ENCODE results near the gene CCND1. TPM values are rescaled to one million over a fixed set of nuclear protein-coding genes. Genes with fewer than 3 reads are reported as not detected.

The CCND1 gene
- total RNA-seq, 5 donors from 2014 or later (not counting 1 experiment from before 2014, with no cell fraction given), result 1.0 to 4.2 (median 2.8) TPM

- Mint-ChIP-seq H3K27ac (no peak overlapping the region), H3K36me3 (peaks cover 15% of the 10 kb centered on the region), H3K4me1 (peaks cover 0 to under 1% (median 0%) of the 10 kb centered on the region in 3 donors), H3K9me3 (no peaks in the 10 kb centered on the region), H3K27me3 (no peaks in the 10 kb centered on the region), H3K4me3 (no peak overlapping the region)
- Histone ChIP-seq H3K36me3 (ENCODE audit: control insufficient read depth in 2 of 2, extremely low read depth in 1 of 2, insufficient read depth in 1 of 2, low read length in 1 of 2) (peaks cover 3 to 9% of the 10 kb centered on the region in 2 donors), H3K27me3 (replicated peaks in 1 of 2; ENCODE audit: control insufficient read depth in 2 of 2, extremely low read depth in 1 of 2, insufficient read depth in 2 of 2, low read length in 1 of 2) (no peaks in the 10 kb centered on the region), H3K4me1 (ENCODE audit: control insufficient read depth in 1 of 2, extremely low read depth in 1 of 2, insufficient read depth in 2 of 2, low read length in 2 of 2) (no peaks in the 10 kb centered on the region), H3K4me3 (ENCODE audit: control insufficient read depth in 1 of 2, extremely low read depth in 1 of 2, low read length in 1 of 2) (no peak overlapping the region), H3K9me3 (no peaks in the 10 kb centered on the region), H3K27ac (ENCODE audit: low read length) (no peak overlapping the region)
- WGBS (ENCODE audit: insufficient coverage), result 93% methylated on average over 9 of the region's 12 CpGs
- POLR2A ChIA-PET, result no interaction called here
- no peak for DNase-seq
- no peak for ATAC-seq (replicated peaks in 1 of 4)
- CTCF ChIA-PET, result no interaction called here
These were observed 18.6 kb downstream of the CCND1 start for GRCh38 chr11:69659591-69659990.

- Histone ChIP-seq H3K27ac (ENCODE audit: low read length) (no peak overlapping the region), H3K9me3 (no peaks in the 10 kb centered on the region), H3K27me3 (replicated peaks in 1 of 2; ENCODE audit: control insufficient read depth in 2 of 2, extremely low read depth in 1 of 2, insufficient read depth in 2 of 2, low read length in 1 of 2) (no peaks in the 10 kb centered on the region), H3K4me3 (ENCODE audit: control insufficient read depth in 1 of 2, extremely low read depth in 1 of 2, low read length in 1 of 2) (no peak overlapping the region), H3K36me3 (ENCODE audit: control insufficient read depth in 2 of 2, extremely low read depth in 1 of 2, insufficient read depth in 1 of 2, low read length in 1 of 2) (peaks cover 3 to 14% of the 10 kb centered on the region in 2 donors), H3K4me1 (ENCODE audit: control insufficient read depth in 1 of 2, extremely low read depth in 1 of 2, insufficient read depth in 2 of 2, low read length in 2 of 2) (no peaks in the 10 kb centered on the region)
- DNase-seq (no peak), ATAC-seq (replicated peaks in 1 of 4) (no peak)
- ChIA-PET CTCF (no interaction called here), POLR2A (no interaction called here)
- no peaks in the 10 kb centered on the region for H3K27me3 Mint-ChIP-seq
- peaks cover 19% of the 10 kb centered on the region for H3K36me3 Mint-ChIP-seq
- no peaks in the 10 kb centered on the region for H3K9me3 Mint-ChIP-seq
- H3K27ac Mint-ChIP-seq, result no peak overlapping the region
- peaks cover 0 to 5% (median 0%) of the 10 kb centered on the region in 3 donors for H3K4me1 Mint-ChIP-seq
- H3K4me3 Mint-ChIP-seq, result no peak overlapping the region
- 94% methylated on average over 2 of the region's 4 CpGs for WGBS (ENCODE audit: insufficient coverage)
These were observed 19.1 kb downstream of the CCND1 start for GRCh38 chr11:69660001-69660500.

DNA sequence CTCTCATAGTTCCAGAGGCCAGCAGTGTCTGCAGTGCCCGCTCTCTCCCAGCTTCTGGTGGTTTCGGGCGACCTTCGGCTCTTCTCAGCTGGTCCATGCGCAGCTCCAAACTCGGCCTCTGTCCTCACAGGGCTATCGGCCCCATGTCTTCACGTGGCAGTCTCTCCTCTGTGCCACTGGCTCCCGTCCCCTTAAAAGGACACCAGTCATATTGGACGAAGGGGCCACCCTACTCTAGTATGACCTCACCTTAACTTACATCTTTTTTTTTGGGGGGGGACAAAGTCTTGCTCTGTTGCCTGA lies 20.4 kb downstream of the CCND1 start:
- Mint-ChIP-seq H3K27ac (no peak overlapping the region), H3K4me1 (peaks cover 0 to 5% (median 0%) of the 10 kb centered on the region in 3 donors), H3K27me3 (no peaks in the 10 kb centered on the region), H3K4me3 (no peak overlapping the region), H3K9me3 (no peaks in the 10 kb centered on the region), H3K36me3 (peaks cover 22% of the 10 kb centered on the region)
- H3K9me3 ChIP-seq, result no peaks in the 10 kb centered on the region
- peaks cover 3 to 22% of the 10 kb centered on the region in 2 donors for H3K36me3 ChIP-seq (ENCODE audit: control insufficient read depth in 2 of 2, extremely low read depth in 1 of 2, insufficient read depth in 1 of 2, low read length in 1 of 2)
- H3K4me3 ChIP-seq (ENCODE audit: control insufficient read depth in 1 of 2, extremely low read depth in 1 of 2, low read length in 1 of 2), result no peak overlapping the region
- H3K27me3 ChIP-seq (replicated peaks in 1 of 2; ENCODE audit: control insufficient read depth in 2 of 2, extremely low read depth in 1 of 2, insufficient read depth in 2 of 2, low read length in 1 of 2), result no peaks in the 10 kb centered on the region
- POLR2A ChIA-PET, result no interaction called here
- CTCF ChIA-PET, result no interaction called here
- no peak for ATAC-seq (replicated peaks in 1 of 4)
- WGBS (ENCODE audit: insufficient coverage), result 99% methylated on average over 6 of the region's 10 CpGs
- H3K4me1 ChIP-seq (ENCODE audit: control insufficient read depth in 1 of 2, extremely low read depth in 1 of 2, insufficient read depth in 2 of 2, low read length in 2 of 2), result no peaks in the 10 kb centered on the region
- no peak overlapping the region for H3K27ac ChIP-seq (ENCODE audit: low read length)
- DNase-seq, result no peak

DNA sequence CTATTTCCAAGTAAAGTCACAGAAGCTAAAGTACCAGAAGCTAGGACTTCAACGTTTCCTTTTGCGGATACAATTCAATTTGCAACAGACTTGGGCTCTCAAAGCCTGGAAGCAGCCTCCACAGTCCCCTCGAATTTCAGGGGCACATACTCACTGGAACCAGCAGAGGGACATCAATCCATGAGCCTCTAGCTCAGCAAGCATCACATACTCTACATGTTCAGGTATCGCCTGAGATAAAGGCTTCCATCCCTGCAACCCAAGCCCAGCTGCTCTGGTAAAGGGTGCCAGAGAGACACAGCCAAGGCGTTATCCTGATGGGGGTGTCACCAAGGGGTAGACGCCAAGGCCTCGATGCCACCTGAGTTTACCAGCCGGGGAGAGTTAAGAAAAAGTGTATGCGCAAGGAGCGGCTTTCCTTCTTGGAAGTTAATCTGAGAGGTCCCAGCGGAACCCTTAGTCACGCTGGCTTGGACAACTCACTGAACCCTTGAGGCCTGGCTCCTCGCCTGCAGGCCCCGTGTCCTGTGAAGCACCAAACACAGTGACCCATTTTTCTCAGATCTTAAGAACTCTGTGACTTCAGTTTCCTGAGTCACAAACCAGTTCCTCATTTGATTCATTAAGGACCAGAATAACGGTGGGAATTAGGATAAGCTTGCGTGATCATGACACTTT lies 21.2 kb downstream of the CCND1 start:
- no peak overlapping the region for H3K27ac Mint-ChIP-seq
- Histone ChIP-seq H3K36me3 (ENCODE audit: control insufficient read depth in 2 of 2, extremely low read depth in 1 of 2, insufficient read depth in 1 of 2, low read length in 1 of 2) (peaks cover 6 to 30% of the 10 kb centered on the region in 2 donors), H3K9me3 (no peaks in the 10 kb centered on the region), H3K4me1 (ENCODE audit: control insufficient read depth in 1 of 2, extremely low read depth in 1 of 2, insufficient read depth in 2 of 2, low read length in 2 of 2) (no peaks in the 10 kb centered on the region), H3K4me3 (ENCODE audit: control insufficient read depth in 1 of 2, extremely low read depth in 1 of 2, low read length in 1 of 2) (no peak overlapping the region), H3K27me3 (replicated peaks in 1 of 2; ENCODE audit: control insufficient read depth in 2 of 2, extremely low read depth in 1 of 2, insufficient read depth in 2 of 2, low read length in 1 of 2) (no peaks in the 10 kb centered on the region), H3K27ac (ENCODE audit: low read length) (no peak overlapping the region)
- H3K4me1 Mint-ChIP-seq, result peaks cover 0 to 5% (median 0%) of the 10 kb centered on the region in 3 donors
- ATAC-seq (replicated peaks in 1 of 4) (no peak), DNase-seq (no peak)
- H3K27me3 Mint-ChIP-seq, result no peaks in the 10 kb centered on the region
- no peak overlapping the region for H3K4me3 Mint-ChIP-seq
- peaks cover 22% of the 10 kb centered on the region for H3K36me3 Mint-ChIP-seq
- POLR2A ChIA-PET, result no interaction called here
- CTCF ChIA-PET, result no interaction called here
- 82% methylated on average over 13 of the region's 16 CpGs for WGBS (ENCODE audit: insufficient coverage)
- H3K9me3 Mint-ChIP-seq, result no peaks in the 10 kb centered on the region

GRCh38 chr11:69662806-69663205 lies 21.9 kb downstream of the CCND1 start:
- H3K36me3 ChIP-seq (ENCODE audit: control insufficient read depth in 2 of 2, extremely low read depth in 1 of 2, insufficient read depth in 1 of 2, low read length in 1 of 2), result peaks cover 10 to 36% of the 10 kb centered on the region in 2 donors
- peaks cover 28% of the 10 kb centered on the region for H3K36me3 Mint-ChIP-seq
- no peak for DNase-seq

DNA sequence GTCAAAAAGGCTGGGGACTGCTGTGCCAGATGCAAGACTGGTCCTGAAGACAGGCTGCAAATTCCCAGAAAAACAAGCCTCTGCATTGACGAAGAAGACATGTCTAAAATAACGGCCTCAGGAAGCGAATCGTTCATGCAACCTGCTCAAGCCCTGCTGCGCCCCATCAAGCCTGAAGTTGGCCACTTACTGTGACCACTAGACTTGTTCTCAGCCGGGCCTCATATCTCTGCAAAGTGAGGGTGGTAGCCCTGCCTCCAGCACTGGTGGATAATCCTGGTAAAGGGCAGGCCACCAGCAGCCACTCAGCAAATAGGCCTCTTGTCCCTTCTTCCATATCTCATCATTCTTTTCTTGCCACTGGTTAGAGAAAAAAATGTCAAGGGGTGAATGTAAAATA lies 22.4 kb downstream of the CCND1 start:
- ChIA-PET POLR2A (no interaction called here), CTCF (no interaction called here)
- H3K36me3 Mint-ChIP-seq, result peaks cover 31% of the 10 kb centered on the region
- 89% methylated on average over 5 of the region's 6 CpGs for WGBS (ENCODE audit: insufficient coverage)
- peaks cover 0 to 5% (median 0%) of the 10 kb centered on the region in 3 donors for H3K4me1 Mint-ChIP-seq
- DNase-seq (no peak), ATAC-seq (replicated peaks in 1 of 4) (no peak)
- no peak overlapping the region for H3K27ac Mint-ChIP-seq
- peaks cover 15 to 37% of the 10 kb centered on the region in 2 donors for H3K36me3 ChIP-seq (ENCODE audit: control insufficient read depth in 2 of 2, extremely low read depth in 1 of 2, insufficient read depth in 1 of 2, low read length in 1 of 2)
- no peaks in the 10 kb centered on the region for H3K9me3 Mint-ChIP-seq
- no peak overlapping the region for H3K4me3 Mint-ChIP-seq
- no peaks in the 10 kb centered on the region for H3K9me3 ChIP-seq
- H3K27me3 Mint-ChIP-seq, result no peaks in the 10 kb centered on the region
- H3K27ac ChIP-seq (ENCODE audit: low read length), result no peak overlapping the region
- no peak overlapping the region for H3K4me3 ChIP-seq (ENCODE audit: control insufficient read depth in 1 of 2, extremely low read depth in 1 of 2, low read length in 1 of 2)
- H3K27me3 ChIP-seq (replicated peaks in 1 of 2; ENCODE audit: control insufficient read depth in 2 of 2, extremely low read depth in 1 of 2, insufficient read depth in 2 of 2, low read length in 1 of 2), result no peaks in the 10 kb centered on the region
- H3K4me1 ChIP-seq (ENCODE audit: control insufficient read depth in 1 of 2, extremely low read depth in 1 of 2, insufficient read depth in 2 of 2, low read length in 2 of 2), result no peaks in the 10 kb centered on the region

More at GRCh38 chr11:69662806-69663205, 21.9 kb downstream of the CCND1 start:
- Mint-ChIP-seq H3K27ac (no peak overlapping the region), H3K4me3 (no peak overlapping the region), H3K27me3 (no peaks in the 10 kb centered on the region), H3K9me3 (no peaks in the 10 kb centered on the region), H3K4me1 (peaks cover 0 to 5% (median 0%) of the 10 kb centered on the region in 3 donors)
- Histone ChIP-seq H3K4me3 (ENCODE audit: control insufficient read depth in 1 of 2, extremely low read depth in 1 of 2, low read length in 1 of 2) (no peak overlapping the region), H3K27ac (ENCODE audit: low read length) (no peak overlapping the region), H3K4me1 (ENCODE audit: control insufficient read depth in 1 of 2, extremely low read depth in 1 of 2, insufficient read depth in 2 of 2, low read length in 2 of 2) (no peaks in the 10 kb centered on the region), H3K27me3 (replicated peaks in 1 of 2; ENCODE audit: control insufficient read depth in 2 of 2, extremely low read depth in 1 of 2, insufficient read depth in 2 of 2, low read length in 1 of 2) (no peaks in the 10 kb centered on the region), H3K9me3 (no peaks in the 10 kb centered on the region)
- ChIA-PET CTCF (no interaction called here), POLR2A (no interaction called here)
- ATAC-seq (replicated peaks in 1 of 4), result no peak
- WGBS (ENCODE audit: insufficient coverage), result 96% methylated on average over 12 of the region's 13 CpGs

Measured in T-cell (primary cell).